Omental fat pad (tissue), 4 donors: Measurements from ENCODE around the gene GNG12. TPM values are rescaled to one million over a fixed set of nuclear protein-coding genes. Genes with fewer than 3 reads are reported as not detected.

Experiments used
- ATAC-seq: fragments of 150-250 bp; one replicate; pipeline ENCODE4 v1.9.1; 2016; ENCODE audit warnings: mild to moderate bottlenecking, moderate library complexity; ENCODE audit not compliant: low FRiP score
- DNase-seq: peaks from one replicate; pipeline ENCODE4 v3.0.0-alpha.2; 2019; ENCODE audit warnings: low spot score
- total RNA-seq, 4 donors: library from RNA; depleted of rRNA; stranded (reverse); fragments of >200 nt; gene quantifications; one replicate each; pipeline ENCODE4 v1.1.0, GENCODE V29; 2016
- TF ChIP-seq, protein P1 (sequence below), 3 donors: fragments of 450-650 bp; IDR thresholded peaks; one replicate each; pipeline ENCODE4 v1.5.1; 2016 to 2017; ENCODE audit warnings: antibody characterized with exemption in 3 of 3, mild to moderate bottlenecking in 3 of 3, moderate library complexity in 2 of 3

The GNG12 gene
- total RNA-seq, 4 donors from 2014 or later = 77.0 to 117 (median 94.5) TPM

- TF ChIP-seq, protein P1, sequence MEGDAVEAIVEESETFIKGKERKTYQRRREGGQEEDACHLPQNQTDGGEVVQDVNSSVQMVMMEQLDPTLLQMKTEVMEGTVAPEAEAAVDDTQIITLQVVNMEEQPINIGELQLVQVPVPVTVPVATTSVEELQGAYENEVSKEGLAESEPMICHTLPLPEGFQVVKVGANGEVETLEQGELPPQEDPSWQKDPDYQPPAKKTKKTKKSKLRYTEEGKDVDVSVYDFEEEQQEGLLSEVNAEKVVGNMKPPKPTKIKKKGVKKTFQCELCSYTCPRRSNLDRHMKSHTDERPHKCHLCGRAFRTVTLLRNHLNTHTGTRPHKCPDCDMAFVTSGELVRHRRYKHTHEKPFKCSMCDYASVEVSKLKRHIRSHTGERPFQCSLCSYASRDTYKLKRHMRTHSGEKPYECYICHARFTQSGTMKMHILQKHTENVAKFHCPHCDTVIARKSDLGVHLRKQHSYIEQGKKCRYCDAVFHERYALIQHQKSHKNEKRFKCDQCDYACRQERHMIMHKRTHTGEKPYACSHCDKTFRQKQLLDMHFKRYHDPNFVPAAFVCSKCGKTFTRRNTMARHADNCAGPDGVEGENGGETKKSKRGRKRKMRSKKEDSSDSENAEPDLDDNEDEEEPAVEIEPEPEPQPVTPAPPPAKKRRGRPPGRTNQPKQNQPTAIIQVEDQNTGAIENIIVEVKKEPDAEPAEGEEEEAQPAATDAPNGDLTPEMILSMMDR (IDR thresholded peaks at IDR 0.05) = no peak
- DNase-seq (no peak), ATAC-seq (no peak)
These were observed 43.0 kb downstream of the GNG12 start for GRCh38 chr1:67790201-67790692.

GRCh38 chr1:67789551-67789950 is 43.7 kb downstream of the GNG12 start:
- DNase-seq (no peak), ATAC-seq (no peak)
- TF ChIP-seq, protein P1 (IDR thresholded peaks at IDR 0.05) = no peak

DNA sequence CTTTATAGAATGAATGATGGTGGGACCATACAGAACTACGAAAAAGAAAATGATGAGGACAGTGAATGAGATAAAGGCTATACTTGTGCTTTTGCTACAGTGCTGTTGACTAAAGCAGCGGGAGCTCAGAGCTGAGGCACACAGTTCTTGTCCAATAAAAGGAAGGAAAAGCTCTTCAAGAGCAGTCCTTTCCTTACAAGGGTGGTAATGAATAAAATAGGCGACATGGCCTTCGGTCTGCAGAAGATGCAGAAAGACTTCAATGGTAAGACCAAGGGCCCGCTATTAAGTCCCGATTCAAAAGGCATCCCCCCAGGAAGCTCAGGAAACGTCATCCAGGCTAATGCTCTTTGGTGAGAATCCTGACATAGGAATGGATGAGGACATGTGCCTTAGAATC is 44.4 kb downstream of the GNG12 start:
- ATAC-seq (no peak), DNase-seq (no peak)
- TF ChIP-seq, protein P1 (IDR thresholded peaks at IDR 0.05) = no peak

- no peak for DNase-seq
- ATAC-seq = no peak
- TF ChIP-seq, protein P1 (IDR thresholded peaks at IDR 0.05) = no peak
These were observed 45.0 kb downstream of the GNG12 start for GRCh38 chr1:67788238-67788790.

DNA sequence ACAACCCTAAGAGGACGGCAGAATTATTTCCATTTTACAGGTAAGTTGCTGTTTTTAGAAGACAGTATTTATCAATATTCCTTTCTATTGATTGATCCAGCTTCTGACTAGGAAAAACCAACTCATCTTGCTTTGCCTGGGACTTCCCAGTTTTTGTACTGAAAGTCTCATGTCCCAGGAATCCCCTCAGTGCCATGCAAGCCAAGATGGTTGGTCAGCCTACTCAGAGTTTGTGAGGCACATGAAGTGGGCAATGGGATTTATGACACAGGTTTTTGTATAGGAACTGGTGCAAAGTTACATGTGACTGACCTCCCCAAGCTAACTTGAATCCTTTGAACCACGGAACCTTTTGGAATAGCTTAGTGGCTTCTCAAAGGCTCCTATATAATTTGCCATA is 45.5 kb downstream of the GNG12 start:
- TF ChIP-seq, protein P1 (IDR thresholded peaks at IDR 0.05) = no peak
- ATAC-seq = no peak

GRCh38 chr1:67785847-67786753 is 47.2 kb downstream of the GNG12 start:
- no peak for ATAC-seq
- DNase-seq = no peak
- TF ChIP-seq, protein P1 (IDR thresholded peaks at IDR 0.05) = no peak

More for the DNA sequence above, 45.5 kb downstream of the GNG12 start:
- no peak for DNase-seq
